Measurements from ENCODE around the gene OTUD5. TPM values are rescaled to one million over a fixed set of nuclear protein-coding genes. Genes with fewer than 3 reads are reported as not detected.
A peak's percentile ranks its signal among the peaks of the same experiment; 100 is the strongest.

Gene OTUD5
- total RNA-seq, 1 experiment from 2014 or later: 62.5 TPM

DNA sequence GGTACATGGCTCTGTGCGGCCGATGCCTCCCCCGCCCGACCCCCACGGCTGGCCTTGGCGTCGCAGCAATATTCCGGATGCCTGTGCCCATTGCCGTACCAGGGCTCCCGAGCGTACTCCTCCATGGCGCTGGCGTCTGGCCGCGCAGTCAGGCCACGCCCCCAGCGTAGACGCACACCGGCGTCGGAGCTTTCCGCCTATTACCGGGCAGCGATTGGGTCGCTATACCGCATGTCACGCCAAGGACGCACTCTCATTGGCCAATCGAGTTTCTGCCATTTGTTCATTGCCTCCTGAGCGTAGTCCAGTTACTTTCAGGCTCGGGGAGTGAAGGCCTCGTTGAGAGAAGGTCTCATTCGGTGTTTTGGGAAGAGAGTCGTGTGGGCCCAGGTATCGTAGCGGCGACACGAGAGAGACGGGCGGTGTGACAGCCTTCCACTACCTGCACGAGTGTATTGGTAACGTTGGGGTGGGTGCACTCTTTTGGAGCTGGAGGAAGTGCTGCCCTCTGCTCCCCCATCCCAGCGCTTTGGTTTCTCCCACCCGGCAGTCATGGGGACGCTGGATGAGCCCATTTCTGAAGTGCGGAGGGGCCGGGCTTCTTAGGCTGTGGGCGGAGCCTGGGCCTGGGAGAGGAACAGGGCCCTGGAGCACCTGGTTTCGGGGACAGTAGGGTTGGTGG lies 59.6 kb downstream of the OTUD5 start, which contains the start of the genes PQBP1 and TIMM17B:
Gene PQBP1, plus strand, starts transcription at position 306 of the 682 bp plus-strand sequence. CDS start 580 bp downstream, outside the sequence.
Gene TIMM17B, minus strand, starts transcription at position 144 of the 682 bp plus-strand sequence. Its CDS starts 19 bp downstream, at position 125.
- TF ChIP-seq, protein P1, sequence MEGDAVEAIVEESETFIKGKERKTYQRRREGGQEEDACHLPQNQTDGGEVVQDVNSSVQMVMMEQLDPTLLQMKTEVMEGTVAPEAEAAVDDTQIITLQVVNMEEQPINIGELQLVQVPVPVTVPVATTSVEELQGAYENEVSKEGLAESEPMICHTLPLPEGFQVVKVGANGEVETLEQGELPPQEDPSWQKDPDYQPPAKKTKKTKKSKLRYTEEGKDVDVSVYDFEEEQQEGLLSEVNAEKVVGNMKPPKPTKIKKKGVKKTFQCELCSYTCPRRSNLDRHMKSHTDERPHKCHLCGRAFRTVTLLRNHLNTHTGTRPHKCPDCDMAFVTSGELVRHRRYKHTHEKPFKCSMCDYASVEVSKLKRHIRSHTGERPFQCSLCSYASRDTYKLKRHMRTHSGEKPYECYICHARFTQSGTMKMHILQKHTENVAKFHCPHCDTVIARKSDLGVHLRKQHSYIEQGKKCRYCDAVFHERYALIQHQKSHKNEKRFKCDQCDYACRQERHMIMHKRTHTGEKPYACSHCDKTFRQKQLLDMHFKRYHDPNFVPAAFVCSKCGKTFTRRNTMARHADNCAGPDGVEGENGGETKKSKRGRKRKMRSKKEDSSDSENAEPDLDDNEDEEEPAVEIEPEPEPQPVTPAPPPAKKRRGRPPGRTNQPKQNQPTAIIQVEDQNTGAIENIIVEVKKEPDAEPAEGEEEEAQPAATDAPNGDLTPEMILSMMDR (conservative IDR thresholded peaks at IDR 0.05): no peak
- H3K27me3 Mint-ChIP-seq (ENCODE audit: low read depth): peaks cover 1% of the 10 kb centered on the region; the same call in 1 of the 2 replicates
- Histone ChIP-seq H2BK15ac (ENCODE audit: low read depth, low read length) (no peak within 1 kb of the TSS; the same call in 1 of the 2 replicates), H3T11ph (ENCODE audit: low read length) (no peak within 1 kb of the TSS), H3K18ac (ENCODE audit: insufficient read length, low read depth, low read length) (peak within 1 kb of the TSS; percentile 87), H3K23me2 (ENCODE audit: insufficient read length, low read depth, low read length, poor library complexity, severe bottlenecking) (peaks cover 10% of the 10 kb centered on the region), H2BK20ac (ENCODE audit: low read depth, low read length, poor library complexity, severe bottlenecking) (no peak within 1 kb of the TSS), H4K20me1 (ENCODE audit: control insufficient read depth, insufficient read depth, insufficient read length) (peaks cover 3% of the 10 kb centered on the region), H3K23ac (ENCODE audit: insufficient read length, low read depth, low read length) (no peak within 1 kb of the TSS), H2AFZ (ENCODE audit: low read length) (no peak within 1 kb of the TSS), H3K79me1 (ENCODE audit: insufficient read depth, low read depth, low read length, poor library complexity, severe bottlenecking) (peaks cover 3% of the 10 kb centered on the region), H3K4me2 (ENCODE audit: insufficient read depth, insufficient read length, low read length) (peak within 1 kb of the TSS; percentile 79), H3K9me3 (ENCODE audit: control insufficient read depth, low read depth, low read length) (no peaks in the 10 kb centered on the region), H3K27me3 (ENCODE audit: insufficient read depth, low read length) (no peaks in the 10 kb centered on the region), H3K4me1 (ENCODE audit: insufficient read depth, low read length) (no peaks in the 10 kb centered on the region), H4K8ac (replicated peaks; ENCODE audit: insufficient read length, low read depth, low read length) (peak within 1 kb of the TSS; percentile 13), H3K9ac (ENCODE audit: extremely low read depth, insufficient read length, low read length) (peak within 1 kb of the TSS; percentile 93), H2BK12ac (ENCODE audit: insufficient read length, low read depth, low read length) (no peak within 1 kb of the TSS), H3K27ac (ENCODE audit: insufficient read length, low read depth, low read length) (peak within 1 kb of the TSS; percentile 91), H4K5ac (ENCODE audit: insufficient read length, low read depth, low read length) (peak within 1 kb of the TSS; percentile 13), H2BK5ac (ENCODE audit: insufficient read length, low read length) (peak within 1 kb of the TSS; percentile 85), H3K4ac (ENCODE audit: low read depth, low read length) (no peak within 1 kb of the TSS), H3K56ac (ENCODE audit: insufficient read length, low read depth, low read length) (peak within 1 kb of the TSS; percentile 14), H4K91ac (ENCODE audit: insufficient read length, low read depth, low read length) (no peak within 1 kb of the TSS), H2AK5ac (ENCODE audit: insufficient read length, low read length) (no peak within 1 kb of the TSS), H3K79me2 (ENCODE audit: insufficient read depth, low read length) (no peaks in the 10 kb centered on the region; the same call in 1 of the 2 replicates), H2BK120ac (ENCODE audit: low read depth, low read length, poor library complexity, severe bottlenecking) (no peak within 1 kb of the TSS), H3K14ac (ENCODE audit: insufficient read depth, low read length) (peak within 1 kb of the TSS; percentile 82)
- DNase-seq: peak; percentile 94
- H3K36me3 Mint-ChIP-seq (ENCODE audit: insufficient read depth in 1 of 3, low read depth in 3 of 3): peaks cover 32 to 54% (median 47%) of the 10 kb centered on the region in 3 experiments
- no CpG with 5 or more reads among the region's 49 CpGs for WGBS (ENCODE audit: extremely low coverage, insufficient read length, low lambda C conversion rate)
- peaks cover 0 to 8% of the 10 kb centered on the region in 2 experiments; a peak in 2 of 4 replicates for H3K4me1 Mint-ChIP-seq
- peaks cover 77 to 81% of the 10 kb centered on the region in 2 experiments for H3K9me3 Mint-ChIP-seq
- peak within 1 kb of the TSS; percentile 76 to 94 for H3K4me3 Mint-ChIP-seq
- H3K27ac Mint-ChIP-seq: peak within 1 kb of the TSS; percentile 95 to 97 (median 96)
